NCI-H460 (cell line): ENCODE measurements around the gene MAN1A1. TPM values are rescaled to one million over a fixed set of nuclear protein-coding genes. Genes with fewer than 3 reads are reported as not detected.

Experiments used
- DNase-seq: peaks from one replicate; pipeline ENCODE4 v3.0.0-alpha.2; 2016; ENCODE audit warnings: low read depth; ENCODE audit errors: extremely low read depth
- total RNA-seq: library from RNA; depleted of rRNA; stranded (reverse); fragments of >200 nt; shearing (Covaris generic); gene quantifications from 2 replicates; pipeline ENCODE4 v1.2.3, GENCODE V29; 2014

The MAN1A1 gene
- total RNA-seq, 1 experiment from 2014 or later, result 0.10 TPM

DNA sequence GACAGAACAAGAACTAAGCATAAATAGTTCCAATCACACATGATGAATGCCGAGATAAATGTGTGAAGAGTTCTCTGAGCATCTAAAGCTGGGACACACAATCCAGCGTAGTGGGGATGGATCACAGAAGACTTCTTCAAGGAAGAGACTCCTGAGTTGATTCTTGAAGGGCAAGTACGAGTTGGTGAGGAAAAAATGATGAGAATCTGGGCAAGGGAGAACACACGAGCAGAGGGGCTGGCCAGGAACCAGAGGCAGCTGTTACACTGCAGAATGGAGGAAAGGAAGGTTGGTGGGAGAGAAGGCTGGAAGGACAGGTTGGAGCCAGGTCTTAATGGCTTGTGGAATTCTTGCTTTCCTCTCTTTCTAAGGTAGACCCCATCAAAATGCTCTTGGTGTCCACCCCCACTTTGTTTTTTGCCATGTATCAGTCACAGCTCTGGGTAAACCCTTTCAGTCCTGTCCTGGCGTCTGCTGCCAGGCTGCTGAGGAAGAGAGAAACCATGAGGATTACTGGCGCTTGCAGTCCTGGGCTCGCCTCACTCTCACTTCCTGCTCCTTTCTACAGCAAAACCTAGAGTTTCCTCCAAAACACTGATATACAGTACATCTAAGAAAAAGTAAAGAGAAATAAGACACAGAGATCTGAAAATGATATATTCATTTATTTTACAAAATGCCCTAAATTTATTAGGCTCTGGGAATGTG, 143.5 kb downstream of the MAN1A1 start:
- DNase-seq, result no peak

DNA sequence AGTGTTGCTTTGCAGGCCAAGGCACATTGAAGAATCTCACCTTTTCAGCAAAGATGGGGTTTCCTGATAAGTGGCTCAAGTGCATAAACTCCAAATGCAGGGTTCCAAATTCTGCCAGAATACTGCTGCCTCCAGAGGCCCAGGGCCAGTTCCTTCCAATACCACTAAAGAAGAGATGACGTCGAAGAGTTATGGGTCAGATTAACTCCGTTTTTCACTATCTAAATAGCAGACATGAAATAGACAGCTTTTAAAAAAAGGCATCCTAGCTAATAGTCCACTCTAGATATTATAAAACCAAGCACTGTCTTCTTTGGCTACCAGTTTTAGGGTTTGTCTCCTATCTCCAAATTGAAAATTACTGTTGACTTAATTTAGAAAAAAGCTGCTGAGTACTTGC, 144.8 kb downstream of the MAN1A1 start:
- DNase-seq, result no peak

DNA sequence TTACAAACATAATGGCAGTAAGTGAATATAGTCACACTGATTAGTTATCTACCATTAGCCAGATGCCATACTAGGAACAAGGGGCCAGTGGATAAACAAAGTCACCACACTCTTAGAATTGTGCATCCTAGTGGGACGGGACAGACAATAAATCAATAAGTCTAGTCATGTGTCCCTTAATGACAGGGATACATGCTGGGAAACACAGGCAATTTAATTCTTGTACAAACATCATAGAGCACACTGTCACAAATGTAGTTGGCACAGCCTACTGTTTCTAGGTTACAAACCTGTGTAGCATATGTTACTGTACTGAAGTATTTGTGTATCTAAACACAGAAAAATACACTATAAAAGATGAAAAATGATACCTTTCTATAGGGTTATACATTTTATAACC, 148.1 kb downstream of the MAN1A1 start:
- DNase-seq, result no peak

DNA sequence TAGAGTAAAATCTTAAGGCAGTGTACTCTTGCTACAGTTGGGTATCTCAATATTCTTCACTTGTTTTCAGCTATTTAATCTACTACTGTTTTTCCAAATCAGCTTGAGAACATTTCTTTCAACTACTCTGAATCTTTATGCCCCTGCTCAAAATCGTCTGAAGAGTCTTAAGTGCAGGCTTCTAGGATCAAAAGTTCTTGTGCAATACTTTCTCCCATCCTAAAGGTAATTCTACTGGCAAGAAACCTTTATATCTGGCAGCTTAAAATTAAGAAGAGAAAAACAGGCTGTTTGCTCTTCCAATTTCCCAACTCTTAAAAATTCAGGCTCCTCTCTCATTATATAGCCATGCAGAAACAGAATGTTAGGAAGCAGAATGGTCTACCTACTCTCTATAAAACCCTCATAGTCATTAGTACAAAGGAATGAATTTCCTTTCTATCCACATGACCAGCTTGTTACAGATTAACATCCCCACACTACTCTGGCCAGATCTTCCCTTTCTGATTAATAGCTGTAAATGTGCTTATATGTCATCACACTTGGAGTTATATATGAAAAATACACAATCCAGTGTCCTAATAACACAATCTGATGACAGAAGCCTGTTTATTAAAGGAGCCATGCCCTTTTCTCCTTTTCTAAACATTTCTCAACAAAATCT, 148.9 kb downstream of the MAN1A1 start:
- DNase-seq, result no peak

DNA sequence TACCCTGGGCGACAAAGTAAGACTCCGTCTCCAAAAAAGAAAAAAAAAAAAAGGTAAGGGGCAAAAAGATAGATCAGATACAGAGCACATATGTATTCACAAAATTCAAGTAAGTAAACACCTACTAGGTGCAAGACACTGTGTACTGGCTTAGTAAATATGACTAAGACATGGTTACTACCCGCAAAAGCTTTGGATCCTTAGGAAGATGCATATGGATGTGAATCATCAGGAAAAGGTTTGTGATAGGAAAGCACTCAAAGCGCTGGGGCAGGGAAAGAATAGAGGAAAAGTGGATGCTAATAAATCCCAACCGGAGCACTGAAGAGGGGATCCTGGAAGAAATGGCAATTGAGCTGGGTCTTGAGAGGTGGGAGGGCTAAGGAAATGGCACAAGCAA, 152.3 kb downstream of the MAN1A1 start:
- no peak for DNase-seq

DNA sequence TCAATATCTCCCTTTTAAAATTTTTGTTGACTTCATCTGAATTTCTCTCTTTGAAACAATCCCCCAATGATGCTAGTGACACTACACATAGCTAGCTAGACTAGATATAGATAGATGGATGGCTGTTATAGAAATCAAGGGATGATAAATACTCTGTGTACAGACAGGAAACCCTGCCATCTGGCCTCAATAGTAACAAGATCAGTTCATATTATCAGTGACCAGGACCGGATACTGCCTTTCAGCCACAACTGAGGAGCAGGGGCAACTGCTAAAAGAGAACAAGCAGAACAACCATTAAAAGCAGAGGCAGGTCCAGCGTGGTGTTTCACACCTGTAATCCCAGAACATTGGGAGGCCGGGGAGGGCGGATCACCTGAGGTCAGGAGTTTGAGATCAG, 152.8 kb downstream of the MAN1A1 start:
- no peak for DNase-seq

DNA sequence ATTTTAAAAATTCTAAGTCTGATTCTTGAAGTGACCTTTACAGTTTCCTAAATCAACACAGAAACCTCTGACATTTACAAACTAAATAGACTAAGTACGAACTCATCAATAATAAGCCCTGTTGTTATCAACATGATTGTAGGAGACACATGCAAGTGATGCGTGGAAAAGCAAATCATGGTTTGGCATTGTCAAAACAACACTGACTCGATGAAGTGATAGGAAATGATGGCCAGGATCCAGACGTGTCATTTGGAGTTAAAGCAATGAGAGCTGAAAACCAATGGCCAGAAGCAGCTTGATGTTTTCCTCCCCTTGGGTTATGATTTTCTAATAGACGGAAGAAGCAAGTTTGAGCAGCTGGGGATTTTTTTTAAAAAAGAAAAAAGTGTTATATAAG, 153.7 kb downstream of the MAN1A1 start:
- no peak for DNase-seq

DNA sequence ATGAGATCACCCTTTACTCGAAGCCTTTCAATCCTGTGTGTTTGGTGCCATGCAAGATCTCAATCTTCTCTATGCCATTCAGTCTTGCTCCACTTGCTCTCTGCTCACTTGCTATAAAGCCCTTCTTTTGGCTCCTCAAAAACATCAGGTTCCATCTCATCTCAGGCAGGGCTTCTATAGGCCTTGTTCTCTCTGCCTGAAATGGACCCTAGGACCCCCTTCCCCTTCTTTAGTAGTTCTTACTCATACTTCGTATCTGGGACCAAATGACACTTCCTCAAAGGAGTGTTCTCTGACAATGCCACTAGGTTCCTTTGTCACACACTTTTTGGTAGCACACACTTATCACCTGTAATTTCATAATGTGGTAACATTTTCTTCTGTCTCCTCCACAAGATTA, 154.4 kb downstream of the MAN1A1 start:
- DNase-seq, result no peak

DNA sequence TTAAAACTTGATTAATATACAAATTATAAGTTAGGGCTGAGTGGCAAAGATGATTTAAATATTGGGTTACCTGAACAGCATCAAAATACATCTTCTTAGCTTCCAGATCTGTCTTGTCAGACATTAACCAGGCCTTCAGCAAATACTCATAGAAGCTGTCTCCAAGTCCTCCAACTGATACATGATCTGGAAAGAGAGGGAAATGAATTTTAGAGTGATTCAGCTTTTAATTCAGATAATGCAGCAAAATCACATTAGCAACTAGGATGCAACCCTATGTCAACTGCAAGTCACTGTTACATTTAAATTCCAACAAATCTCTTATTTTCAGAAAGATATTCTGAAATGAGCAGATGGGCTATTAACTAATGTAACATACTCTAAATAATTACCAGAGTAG, 155.9 kb downstream of the MAN1A1 start:
- DNase-seq, result no peak

DNA sequence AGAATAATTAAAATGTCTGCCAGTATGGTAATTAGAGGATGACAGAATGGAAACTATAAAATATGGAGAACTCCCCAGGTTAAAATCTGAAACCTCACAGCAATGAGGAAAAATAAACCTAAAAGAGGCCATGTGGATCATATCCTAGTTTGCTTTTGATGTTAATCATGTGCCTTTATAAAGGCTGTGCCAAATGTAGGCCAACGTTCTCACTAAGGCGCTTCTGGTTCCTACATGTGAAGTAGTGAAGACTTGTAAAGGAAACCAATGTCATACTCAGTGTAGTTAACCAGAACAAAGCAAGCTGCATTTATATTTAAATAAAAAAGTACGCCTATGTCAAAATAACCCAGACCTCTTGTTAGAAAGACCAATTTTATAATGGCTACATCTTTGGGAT, 157.4 kb downstream of the MAN1A1 start:
- no peak for DNase-seq

DNA sequence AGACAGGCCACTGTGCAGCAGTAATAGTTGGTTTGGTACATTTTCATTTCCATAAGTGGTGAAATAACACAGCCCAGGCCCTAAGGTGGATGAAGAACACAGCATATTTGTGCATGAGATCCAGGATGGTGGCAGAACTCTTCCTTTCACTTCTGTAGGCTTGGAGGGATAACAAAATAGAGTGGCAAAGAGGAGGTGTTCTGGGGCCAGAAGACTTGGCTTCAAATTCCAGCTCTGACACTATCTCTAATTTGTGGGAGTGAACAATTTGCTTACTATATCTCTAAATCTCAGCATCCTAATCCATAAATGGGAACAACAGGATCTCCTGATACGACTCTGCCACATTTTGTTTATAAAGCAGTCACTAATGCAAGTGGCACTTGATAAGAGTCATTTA, 159.4 kb downstream of the MAN1A1 start:
- no peak for DNase-seq

DNA sequence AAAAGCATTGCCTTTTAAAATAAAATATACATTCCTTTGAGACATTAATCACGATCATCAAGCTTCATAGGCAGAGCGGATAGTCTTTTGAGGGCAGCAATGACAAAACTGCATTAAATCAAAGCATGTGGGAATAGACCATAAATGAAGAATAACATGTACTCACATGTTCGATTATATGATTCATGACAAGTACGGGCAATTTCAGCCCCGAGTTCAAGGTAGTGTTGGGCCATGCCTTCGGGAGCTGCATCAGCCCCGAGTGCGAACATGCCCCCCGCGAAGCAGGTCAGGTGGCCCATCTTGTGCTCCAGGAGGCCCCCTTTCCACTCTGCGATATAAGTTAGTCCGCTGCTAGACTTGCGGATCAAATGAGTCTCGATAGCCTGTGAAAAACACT, 160.1 kb downstream of the MAN1A1 start:
- no peak for DNase-seq

DNA sequence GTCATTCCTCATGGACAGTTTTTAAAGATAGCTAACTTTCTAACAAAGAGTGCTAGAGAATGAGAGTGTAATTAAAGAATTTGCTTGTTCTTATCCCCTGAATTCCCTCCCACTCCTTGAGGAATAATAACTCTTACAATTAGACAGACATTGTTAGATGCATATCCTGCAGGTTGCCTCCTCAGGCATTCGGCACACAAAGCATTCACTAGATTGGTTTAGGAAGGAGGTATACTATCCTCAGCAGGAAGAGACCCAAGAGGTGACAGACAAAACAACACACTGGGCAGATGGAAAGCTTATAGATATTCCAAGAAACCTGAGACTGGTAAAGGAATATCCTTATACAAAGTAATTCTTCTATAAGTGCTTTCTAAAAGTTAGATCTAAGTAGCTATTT, 162.0 kb downstream of the MAN1A1 start:
- DNase-seq, result no peak

DNA sequence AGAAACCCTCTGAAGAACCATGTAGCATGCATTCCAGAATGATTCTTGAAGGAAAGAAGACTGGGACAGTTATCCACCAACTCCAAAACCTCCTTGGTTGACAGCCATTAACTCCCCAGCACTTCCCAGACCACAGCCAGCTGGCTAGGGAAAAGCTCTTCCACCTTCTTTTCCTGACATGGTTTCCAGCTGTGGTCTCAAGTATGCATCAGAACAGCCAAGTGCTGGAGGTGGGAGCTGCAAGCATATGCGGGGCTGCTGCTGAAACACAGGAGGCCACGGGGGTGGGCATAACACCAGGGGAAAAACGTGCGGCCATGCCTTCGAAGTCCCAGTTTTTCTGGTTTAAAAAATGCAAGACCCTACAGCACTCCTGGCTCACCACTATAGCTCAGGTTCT, 163.1 kb downstream of the MAN1A1 start:
- DNase-seq, result no peak

DNA sequence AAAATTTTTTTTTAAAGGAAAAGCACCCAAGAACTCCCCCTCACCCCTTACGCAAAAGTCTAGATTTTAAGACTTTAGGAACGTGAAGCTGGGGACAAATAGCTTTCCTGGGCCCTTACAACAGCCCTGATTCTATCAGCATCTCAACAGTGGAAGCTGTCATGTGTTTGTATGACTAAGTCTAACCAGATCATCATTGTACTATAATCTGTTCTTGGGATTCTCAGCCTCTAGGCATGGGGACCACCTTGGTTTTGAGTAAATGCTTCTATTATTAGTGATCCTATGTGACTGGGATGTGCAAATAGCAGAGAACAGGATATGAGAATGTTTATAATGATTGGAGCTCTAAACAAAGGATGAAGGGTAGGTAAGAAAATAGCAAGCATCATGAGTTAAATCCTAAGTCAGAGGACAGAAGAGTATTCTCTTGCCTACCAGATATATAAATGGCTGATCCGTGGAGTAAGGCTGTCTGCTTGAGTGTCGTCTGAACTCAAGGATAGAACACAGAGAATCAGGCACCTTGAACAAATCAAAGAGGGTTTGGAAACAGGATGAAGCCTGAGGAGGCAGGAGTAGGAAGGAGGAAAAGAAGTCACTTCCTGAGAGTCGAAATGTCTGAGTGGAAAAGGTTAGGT, 165.4 kb downstream of the MAN1A1 start:
- DNase-seq, result no peak

DNA sequence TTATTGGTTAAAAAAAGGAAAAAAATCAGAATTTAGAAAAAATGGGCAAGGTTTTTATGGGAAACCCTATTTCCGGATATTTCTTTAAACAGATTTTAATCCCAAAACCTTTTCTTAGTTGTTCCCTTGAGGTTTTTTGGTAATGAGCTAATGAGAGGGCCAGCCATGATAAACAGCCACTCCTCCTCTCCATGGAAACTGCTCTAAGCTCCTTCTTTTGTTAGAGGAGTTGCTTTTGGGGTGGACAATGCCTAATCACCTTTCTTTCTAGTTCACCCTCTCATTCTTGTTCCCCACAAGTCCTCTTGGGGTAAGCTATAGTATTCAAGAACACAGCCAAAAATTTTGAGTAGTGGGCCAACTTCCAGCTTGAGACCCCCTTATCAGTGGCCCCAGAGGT, 166.1 kb downstream of the MAN1A1 start:
- DNase-seq, result no peak

DNA sequence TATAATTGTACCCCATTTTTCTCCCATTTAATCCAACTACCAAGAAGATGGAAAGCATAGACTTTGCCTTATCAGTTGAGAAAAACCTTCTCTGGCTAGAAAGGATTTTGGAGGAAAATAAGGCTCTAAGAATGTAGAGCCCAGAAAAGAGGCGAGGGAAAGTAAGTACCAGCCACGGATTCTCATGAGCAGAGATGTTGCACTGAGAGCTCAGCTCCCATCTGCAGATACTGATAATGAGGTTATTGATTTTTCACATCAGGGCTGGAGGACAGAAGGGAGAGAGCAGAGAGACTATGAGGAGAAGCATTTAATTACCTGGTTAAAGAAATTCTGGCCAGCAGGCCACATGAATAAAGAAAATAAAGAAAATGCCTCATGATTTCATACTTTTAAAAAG, 166.7 kb downstream of the MAN1A1 start:
- DNase-seq, result no peak

DNA sequence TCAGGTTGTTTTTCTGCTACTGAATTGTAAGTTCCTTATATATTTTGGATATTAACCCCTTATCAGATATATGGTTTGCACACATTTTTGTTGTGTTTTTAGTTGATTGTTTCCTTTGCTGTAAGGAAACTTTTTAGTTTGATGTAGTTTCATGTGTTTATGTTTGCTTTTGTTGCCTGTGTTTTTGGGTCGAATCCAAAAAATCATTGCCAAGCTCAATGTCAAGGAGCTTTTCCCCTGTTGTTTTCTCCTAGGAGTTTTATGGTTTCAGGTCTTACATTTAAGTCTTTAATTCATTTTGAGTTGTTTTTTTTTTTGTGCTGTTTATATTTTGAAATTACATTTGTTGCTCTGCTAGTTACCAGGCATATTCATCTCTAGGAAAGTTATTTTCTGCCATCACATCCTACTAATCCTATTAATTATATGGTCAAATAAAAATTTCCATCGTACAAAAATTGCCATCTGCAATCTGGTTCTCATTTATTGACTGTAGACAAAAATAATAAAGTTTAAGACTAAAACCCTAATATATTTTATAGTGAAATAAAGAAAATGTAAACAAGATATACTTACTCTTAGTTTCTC, 167.3 kb downstream of the MAN1A1 start:
- no peak for DNase-seq

DNA sequence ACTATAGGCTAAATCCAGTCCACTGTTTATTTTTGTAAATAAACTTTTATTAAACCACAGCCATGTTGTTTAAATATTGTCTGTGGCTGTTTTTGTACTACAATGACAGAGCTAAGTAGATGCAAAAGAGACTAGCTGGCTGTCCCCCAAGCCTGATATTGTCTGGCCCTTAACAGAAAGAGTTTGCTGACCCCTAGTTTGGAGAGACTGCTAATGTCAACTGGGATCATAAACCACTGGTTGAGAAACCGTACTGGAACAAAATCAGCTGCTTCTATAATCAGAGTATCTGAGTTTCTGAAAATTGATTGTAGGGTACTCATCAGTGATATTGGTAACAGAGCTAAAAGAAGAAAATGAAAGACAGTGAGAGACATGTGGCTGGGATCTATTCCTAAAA, 168.5 kb downstream of the MAN1A1 start:
- no peak for DNase-seq

DNA sequence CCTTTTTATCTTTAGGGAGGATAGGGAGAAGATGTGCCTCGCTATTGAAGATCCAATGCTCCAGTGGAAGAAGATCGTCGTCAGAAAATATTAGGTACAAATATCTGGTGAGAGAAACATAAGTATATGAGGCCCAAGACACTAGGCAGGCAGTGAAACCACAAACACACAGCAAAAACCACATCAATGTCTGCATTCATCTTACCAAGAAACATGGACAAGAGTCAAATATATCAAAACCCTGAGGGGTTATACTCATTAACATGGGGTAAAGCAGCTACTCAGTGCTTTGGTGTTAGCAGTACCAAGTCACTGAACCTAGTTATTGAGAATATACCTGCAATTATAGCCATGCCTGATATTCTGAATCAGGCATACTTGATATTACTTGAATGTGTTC, 169.7 kb downstream of the MAN1A1 start:
- no peak for DNase-seq

DNA sequence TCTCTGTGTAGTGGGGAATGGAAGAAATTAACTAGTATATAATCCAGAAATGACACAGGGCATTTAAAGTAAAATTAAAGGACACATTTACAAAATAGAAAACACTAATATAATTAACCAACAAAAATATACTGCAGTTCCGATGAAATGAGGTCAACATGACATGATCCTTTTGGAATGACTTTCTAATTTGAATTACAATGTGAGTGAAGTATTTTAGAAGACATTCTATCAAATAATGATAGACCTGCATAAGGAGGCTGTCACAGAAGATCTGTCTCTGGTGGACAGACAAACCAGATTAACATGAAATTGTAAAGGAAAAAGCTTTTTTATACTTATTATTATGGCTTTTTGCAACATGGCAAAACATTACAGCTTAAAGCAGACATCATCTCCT, 170.5 kb downstream of the MAN1A1 start:
- no peak for DNase-seq

DNA sequence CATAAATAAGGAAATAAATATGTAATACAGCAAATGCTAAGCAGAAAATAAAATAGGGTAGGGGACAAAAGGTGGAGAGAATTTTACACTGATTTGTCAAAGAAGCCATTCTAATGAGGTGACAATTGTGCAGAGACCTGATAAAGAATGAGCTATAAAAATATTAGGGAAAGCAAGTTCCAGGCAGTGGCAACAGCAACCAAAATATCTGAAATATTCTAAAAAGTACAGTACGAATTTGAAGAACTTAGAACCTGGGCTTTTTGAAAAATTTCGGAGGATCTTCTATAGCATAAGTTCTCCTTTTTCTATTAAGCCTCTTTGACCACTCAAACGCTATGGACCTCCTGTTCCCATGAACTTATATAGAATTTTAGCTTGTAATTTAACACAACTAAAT, 173.1 kb downstream of the MAN1A1 start:
- no peak for DNase-seq
